ENCODE results near the gene ABCG2. TPM values are rescaled to one million over a fixed set of nuclear protein-coding genes. Genes with fewer than 3 reads are reported as not detected.

ABCG2 gene
- polyA plus RNA-seq, 1 donor (not counting 4 experiments of a cell fraction or from before 2014, with no cell fraction given), result 5.3 TPM

GRCh38 chr4:88188738-88189417 is 30.4 kb upstream of the ABCG2 start:
- H3K4me2 ChIP-seq (ENCODE audit: control insufficient read depth, extremely low read depth, insufficient read depth, low read depth, low read length), result no peak overlapping the region
- H3K4me1 ChIP-seq (ENCODE audit: control insufficient read depth, extremely low read depth, insufficient read depth, low read length), result peaks cover 8% of the 10 kb centered on the region
- H3K4me3 ChIP-seq (ENCODE audit: control insufficient read depth in 2 of 3, extremely low read depth in 1 of 3, insufficient read depth in 2 of 3, low read depth in 1 of 3, low read length in 3 of 3), result no peak overlapping the region
- FAIRE-seq (no peak), DNase-seq (ENCODE audit: low read depth, low spot score) (peak; percentile 28)
- no peaks in the 10 kb centered on the region for H3K36me3 ChIP-seq (ENCODE audit: control insufficient read depth in 2 of 2, extremely low read depth in 1 of 2, insufficient read depth in 2 of 2, low read length in 2 of 2)
- H4K20me1 ChIP-seq (ENCODE audit: control insufficient read depth, extremely low read depth, insufficient read depth, low read length), result no peaks in the 10 kb centered on the region
- H3K79me2 ChIP-seq (ENCODE audit: control insufficient read depth, insufficient read depth, low read length), result no peaks in the 10 kb centered on the region
- H3K9me1 ChIP-seq (ENCODE audit: control insufficient read depth, extremely low read depth, insufficient read depth, low read length), result no peaks in the 10 kb centered on the region
- no peaks in the 10 kb centered on the region for H3K27me3 ChIP-seq (ENCODE audit: control insufficient read depth, extremely low read depth, insufficient read depth, low read length)
- no peak overlapping the region for H3K9ac ChIP-seq (ENCODE audit: control insufficient read depth, extremely low read depth, insufficient read depth, low read length)
- TF ChIP-seq, protein P1, sequence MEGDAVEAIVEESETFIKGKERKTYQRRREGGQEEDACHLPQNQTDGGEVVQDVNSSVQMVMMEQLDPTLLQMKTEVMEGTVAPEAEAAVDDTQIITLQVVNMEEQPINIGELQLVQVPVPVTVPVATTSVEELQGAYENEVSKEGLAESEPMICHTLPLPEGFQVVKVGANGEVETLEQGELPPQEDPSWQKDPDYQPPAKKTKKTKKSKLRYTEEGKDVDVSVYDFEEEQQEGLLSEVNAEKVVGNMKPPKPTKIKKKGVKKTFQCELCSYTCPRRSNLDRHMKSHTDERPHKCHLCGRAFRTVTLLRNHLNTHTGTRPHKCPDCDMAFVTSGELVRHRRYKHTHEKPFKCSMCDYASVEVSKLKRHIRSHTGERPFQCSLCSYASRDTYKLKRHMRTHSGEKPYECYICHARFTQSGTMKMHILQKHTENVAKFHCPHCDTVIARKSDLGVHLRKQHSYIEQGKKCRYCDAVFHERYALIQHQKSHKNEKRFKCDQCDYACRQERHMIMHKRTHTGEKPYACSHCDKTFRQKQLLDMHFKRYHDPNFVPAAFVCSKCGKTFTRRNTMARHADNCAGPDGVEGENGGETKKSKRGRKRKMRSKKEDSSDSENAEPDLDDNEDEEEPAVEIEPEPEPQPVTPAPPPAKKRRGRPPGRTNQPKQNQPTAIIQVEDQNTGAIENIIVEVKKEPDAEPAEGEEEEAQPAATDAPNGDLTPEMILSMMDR (optimal IDR thresholded peaks at IDR 0.05 in 1 of 3, IDR thresholded peaks at IDR 0.05 in 1 of 3, conservative IDR thresholded peaks at IDR 0.05 in 1 of 3; ENCODE audit: extremely low read depth in 1 of 3, insufficient read depth in 2 of 3, low read length in 3 of 3), result no peak
- TF ChIP-seq EZH2 (IDR thresholded peaks at IDR 0.05; ENCODE audit: low read length), result no peak
- dilution Hi-C loops (cut with MboI; ENCODE audit: extremely low pct_ligation_motif_present, low sequenced_read_pairs), result no loop called here
- no peak overlapping the region for H2AFZ ChIP-seq (ENCODE audit: control insufficient read depth, low read length)
- H3K27ac ChIP-seq (ENCODE audit: control insufficient read depth, insufficient read depth, low read length), result no peak overlapping the region
- H3K9me3 ChIP-seq (ENCODE audit: control insufficient read depth, low read depth, low read length), result no peaks in the 10 kb centered on the region

DNA sequence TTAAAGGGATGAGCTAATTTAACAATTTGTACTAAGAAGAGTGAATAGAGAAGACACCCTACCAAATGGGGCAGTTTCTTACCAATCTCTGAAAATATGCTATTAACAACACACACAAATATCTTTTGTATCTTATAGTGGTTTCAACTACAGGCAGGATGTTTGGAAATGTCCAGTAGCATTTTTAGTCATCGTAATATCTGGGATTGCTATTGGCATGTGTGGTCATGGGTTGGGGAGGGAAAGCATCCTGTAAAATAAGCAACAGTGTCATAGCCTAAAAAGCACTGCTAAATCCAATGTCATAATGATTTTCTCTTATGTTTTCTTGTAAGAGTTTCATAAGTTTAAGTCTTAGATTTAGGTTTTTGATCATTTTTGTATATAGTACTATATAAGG is 29.3 kb upstream of the ABCG2 start:
- H3K79me2 ChIP-seq (ENCODE audit: control insufficient read depth, insufficient read depth, low read length), result no peaks in the 10 kb centered on the region
- H3K27me3 ChIP-seq (ENCODE audit: control insufficient read depth, extremely low read depth, insufficient read depth, low read length), result no peaks in the 10 kb centered on the region
- DNase-seq (ENCODE audit: low read depth, low spot score) (no peak), FAIRE-seq (no peak)
- H3K27ac ChIP-seq (ENCODE audit: control insufficient read depth, insufficient read depth, low read length), result no peak overlapping the region
- H3K9me3 ChIP-seq (ENCODE audit: control insufficient read depth, low read depth, low read length), result no peaks in the 10 kb centered on the region
- H3K4me3 ChIP-seq (ENCODE audit: control insufficient read depth in 2 of 3, extremely low read depth in 1 of 3, insufficient read depth in 2 of 3, low read depth in 1 of 3, low read length in 3 of 3), result no peak overlapping the region
- peaks cover 8% of the 10 kb centered on the region for H3K4me1 ChIP-seq (ENCODE audit: control insufficient read depth, extremely low read depth, insufficient read depth, low read length)
- no peak for TF ChIP-seq EZH2 (IDR thresholded peaks at IDR 0.05; ENCODE audit: low read length)
- TF ChIP-seq, protein P1 (optimal IDR thresholded peaks at IDR 0.05 in 1 of 3, IDR thresholded peaks at IDR 0.05 in 1 of 3, conservative IDR thresholded peaks at IDR 0.05 in 1 of 3; ENCODE audit: extremely low read depth in 1 of 3, insufficient read depth in 2 of 3, low read length in 3 of 3), result no peak
- H3K36me3 ChIP-seq (ENCODE audit: control insufficient read depth in 2 of 2, extremely low read depth in 1 of 2, insufficient read depth in 2 of 2, low read length in 2 of 2), result no peaks in the 10 kb centered on the region
- H3K9me1 ChIP-seq (ENCODE audit: control insufficient read depth, extremely low read depth, insufficient read depth, low read length), result no peaks in the 10 kb centered on the region
- dilution Hi-C loops (cut with MboI; ENCODE audit: extremely low pct_ligation_motif_present, low sequenced_read_pairs), result no loop called here
- no peak overlapping the region for H2AFZ ChIP-seq (ENCODE audit: control insufficient read depth, low read length)
- no peaks in the 10 kb centered on the region for H4K20me1 ChIP-seq (ENCODE audit: control insufficient read depth, extremely low read depth, insufficient read depth, low read length)
- H3K4me2 ChIP-seq (ENCODE audit: control insufficient read depth, extremely low read depth, insufficient read depth, low read depth, low read length), result no peak overlapping the region
- no peak overlapping the region for H3K9ac ChIP-seq (ENCODE audit: control insufficient read depth, extremely low read depth, insufficient read depth, low read length)

All from keratinocyte (primary cell).